ENCODE measurements around the gene TMEM131L.
"Not testable (repeated sequence)": the region's sequence is repeated elsewhere in the genome, so short reads cannot be mapped to it uniquely, and the experiment has no call there.

The TMEM131L gene

DNA sequence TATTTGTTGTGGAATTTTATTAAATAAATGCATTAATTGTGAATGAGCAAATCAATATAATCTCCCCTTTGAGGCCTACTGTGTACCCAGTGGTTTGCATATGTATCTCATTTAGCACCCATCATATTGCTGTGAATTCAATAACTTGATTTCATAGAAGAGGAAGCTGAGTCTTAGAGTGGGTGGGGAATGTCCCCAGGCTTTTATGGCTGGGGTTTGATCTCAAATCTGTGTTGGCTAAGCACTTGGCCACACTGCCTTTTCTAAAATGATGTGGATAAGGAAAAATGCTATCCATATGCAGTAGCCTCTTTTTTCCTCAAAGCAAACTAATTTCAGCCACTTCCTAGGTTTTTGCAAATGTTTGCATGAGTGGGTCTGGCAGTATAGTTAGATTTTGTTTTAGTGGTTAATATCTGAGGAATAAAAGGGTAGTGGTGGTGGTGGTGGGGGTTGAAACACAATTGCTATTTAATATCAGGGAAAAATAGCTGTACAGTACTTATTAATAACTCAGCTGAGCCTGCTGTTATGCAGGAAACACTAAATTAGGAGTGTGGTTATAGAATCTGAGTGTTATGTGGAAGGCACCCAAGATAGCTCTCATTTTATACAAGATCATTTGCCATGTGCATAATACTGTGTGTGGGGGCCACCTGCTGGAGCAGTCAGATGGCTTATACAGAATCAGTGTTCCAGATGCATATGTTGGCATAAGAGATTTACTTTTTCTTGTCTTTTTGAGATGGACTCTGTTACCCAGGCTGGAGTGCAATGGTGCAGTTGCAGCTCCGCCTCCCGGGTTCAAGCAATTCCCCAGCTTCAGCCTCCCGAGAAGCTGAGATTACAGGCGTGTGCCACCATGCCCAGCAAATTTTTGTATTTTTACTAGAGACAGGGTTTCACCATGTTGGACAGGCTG is 108.0 kb downstream of the TMEM131L start:
- DNase-seq (ENCODE audit: low read depth), result peak; percentile 24

GRCh38 chr4:153576443-153576774 is 110.2 kb downstream of the TMEM131L start:
- DNase-seq (ENCODE audit: low read depth), result no peak

DNA sequence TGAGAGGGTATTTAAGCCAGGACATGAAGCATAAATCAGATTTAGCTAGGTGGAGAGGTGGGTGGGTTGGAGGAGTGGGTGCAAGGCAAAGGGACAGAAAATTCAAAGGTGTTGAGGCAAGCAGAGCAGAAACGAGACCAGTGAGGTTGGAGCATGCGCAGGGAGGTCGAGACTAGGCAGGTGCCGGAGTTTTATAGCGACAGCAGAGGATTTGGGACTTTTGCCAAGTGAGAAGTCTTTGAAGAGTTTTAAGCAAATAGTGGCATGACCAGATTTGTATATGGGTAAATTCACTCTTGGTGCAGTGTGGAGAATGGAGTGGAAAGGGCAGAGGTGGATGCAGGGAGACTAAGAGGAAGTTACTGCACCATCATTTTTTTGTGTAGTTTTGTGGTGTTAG is 110.9 kb downstream of the TMEM131L start:
- no peak for DNase-seq (ENCODE audit: low read depth)

DNA sequence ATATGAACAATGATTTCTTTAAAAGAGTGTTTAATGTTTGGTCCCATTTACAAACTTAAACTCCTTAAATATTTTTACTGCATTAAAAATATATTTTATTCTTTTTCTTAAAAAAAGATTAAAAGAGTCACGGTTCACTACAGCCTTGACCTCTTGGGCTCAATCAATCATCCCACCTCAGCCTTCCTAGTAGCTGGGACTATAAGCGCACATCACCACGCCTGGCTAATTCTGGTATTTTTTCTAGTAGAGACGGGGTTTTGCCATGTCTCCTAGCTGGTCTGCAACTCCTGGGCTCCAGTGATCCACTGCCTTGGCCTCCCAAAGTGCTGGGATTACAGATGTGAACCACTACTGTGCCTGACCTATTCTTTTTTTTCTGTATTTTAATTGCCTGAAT is 113.2 kb downstream of the TMEM131L start:
- no peak for DNase-seq (ENCODE audit: low read depth)

GRCh38 chr4:153579872-153580271 is 113.7 kb downstream of the TMEM131L start:
- DNase-seq (ENCODE audit: low read depth), result no peak

- DNase-seq (ENCODE audit: low read depth), result no peak
Observed at GRCh38 chr4:153582954-153583702, 117.0 kb downstream of the TMEM131L start.

DNA sequence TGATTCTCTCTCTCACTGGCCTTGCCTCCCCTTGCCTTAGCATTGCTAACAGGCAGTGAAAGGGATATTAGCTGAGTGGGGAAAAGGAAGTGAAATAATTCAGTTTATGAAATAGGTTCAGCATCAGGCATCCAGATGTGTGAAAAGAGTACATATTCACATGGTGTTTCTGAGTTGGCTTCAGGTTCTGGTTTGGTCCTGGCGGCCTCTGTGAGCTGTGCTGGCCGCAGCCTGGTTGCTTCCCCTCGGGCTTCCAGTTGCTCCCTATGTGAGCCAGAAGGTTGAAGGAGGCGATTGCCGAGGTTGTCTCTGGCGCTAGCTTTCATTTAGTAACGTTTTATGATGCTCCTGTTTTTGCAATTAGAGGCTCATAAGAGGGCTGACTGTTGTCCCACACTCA is 118.9 kb downstream of the TMEM131L start:
- DNase-seq (ENCODE audit: low read depth), result no peak

DNA sequence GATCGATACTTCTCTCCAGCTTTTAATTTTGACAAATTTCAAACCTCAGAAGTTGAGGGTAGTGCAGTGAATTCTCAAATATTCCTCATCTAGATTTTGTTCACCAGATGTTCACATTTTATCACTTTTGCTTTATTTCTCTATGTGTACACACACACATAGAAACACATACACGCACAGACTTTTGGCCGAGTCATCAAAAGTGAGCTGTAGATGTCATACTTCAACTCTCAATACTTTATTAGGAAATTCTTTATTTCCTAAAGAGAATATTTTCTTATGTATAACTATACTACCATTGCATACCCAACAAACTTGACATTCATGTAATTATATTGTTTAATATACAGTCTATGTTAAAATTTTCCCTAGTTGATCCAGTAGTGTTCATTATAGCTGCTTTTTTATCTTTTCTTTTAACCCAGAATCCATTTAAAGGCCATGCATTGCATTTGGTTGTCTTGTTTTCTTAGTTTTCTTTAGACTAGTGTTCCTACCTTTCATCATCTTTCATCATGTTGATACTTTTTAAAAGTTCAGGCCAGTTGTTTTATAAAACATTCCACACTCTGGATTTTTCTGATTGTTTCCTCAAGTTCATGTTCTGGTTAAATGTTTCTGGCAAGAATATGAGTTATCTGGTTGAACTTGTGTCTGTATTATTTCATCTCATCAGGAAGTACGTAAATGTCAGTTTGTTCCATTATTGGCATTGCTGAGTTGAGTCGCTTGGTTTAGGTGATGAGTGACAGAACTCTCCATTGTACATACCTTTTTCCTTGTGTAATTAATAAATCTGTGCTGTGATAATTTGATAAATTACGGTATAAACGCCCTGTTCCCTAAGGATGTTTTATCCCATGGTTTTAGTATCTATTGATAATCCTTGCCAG is 123.8 kb downstream of the TMEM131L start:
- no peak for DNase-seq (ENCODE audit: low read depth)

GRCh38 chr4:153591441-153591840 is 125.3 kb downstream of the TMEM131L start:
- DNase-seq (ENCODE audit: low read depth), result no peak

DNA sequence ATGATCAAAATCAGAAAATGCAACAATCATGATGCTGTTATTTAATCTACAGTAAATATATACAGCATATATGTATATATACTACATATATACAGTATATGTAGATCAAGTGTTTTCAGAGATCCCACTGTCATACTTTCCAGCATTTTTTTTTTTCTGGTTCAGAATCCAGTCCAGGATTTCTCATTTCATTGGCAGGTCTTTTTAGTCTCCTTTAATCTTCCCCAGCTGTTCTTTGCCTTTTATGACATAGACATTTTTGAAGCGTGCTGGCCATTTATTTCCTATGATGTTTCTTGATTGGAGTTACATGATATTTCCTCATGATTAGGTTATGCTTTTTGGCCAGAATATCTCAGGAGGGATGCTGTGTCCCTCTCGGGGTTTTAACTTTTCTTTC is 125.9 kb downstream of the TMEM131L start:
- no peak for DNase-seq (ENCODE audit: low read depth)

- DNase-seq (ENCODE audit: low read depth), result no peak
Observed at GRCh38 chr4:153593161-153593560, 127.0 kb downstream of the TMEM131L start.

GRCh38 chr4:153594210-153594609 is 128.1 kb downstream of the TMEM131L start:
- no peak for DNase-seq (ENCODE audit: low read depth)

DNA sequence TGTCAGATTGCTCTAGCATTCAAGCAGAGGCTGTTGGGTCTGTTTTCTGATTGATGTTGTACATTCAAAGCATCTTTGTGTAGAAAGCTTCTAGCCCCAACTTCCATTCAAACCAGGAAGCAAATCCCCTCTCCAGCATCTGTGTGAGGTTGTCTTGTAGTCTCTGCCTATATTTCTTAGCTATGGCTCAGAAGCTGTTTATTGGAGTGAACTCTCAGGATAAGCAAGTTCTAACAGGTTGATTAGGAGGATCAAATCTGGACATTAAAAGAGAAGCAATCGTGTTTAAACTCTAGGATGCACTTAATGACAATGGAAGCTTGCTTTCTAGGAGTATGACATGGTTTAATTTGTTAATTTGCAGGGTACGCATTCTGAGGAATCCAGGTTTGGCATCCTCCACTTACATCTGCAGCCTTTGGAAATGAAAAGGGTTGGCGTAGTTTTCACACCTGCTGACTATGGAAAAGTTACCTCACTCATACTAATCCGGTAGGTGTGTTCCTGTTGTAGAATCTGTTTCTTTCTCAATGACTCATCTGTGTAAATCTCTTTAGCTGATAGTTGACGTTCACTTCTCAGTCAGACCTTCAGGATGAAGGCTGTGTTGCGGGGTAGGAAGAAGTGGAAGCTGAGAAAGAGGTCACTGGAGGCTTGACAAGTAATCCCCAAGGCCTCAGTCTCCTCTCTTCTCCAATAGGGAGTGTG is 129.9 kb downstream of the TMEM131L start:
- no peak for DNase-seq (ENCODE audit: low read depth)

DNA sequence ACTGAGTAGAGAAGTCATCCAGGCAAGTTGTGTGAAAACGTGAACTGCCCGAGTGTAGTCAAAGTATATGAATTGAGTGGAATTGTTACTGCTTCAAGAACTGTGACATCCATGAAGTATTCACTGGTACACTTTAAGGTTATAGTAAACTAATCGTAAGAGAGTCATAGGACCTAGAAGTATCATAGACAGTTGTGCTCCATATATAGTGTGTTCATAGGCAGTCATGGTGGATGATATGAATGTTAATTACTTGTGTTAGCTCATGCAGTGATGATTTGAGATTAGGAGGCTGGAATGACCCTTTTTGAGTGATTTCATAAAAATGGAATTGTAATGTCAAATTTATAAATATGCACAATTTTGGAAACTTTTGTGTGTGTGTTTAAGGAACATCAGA is 136.6 kb downstream of the TMEM131L start:
- no peak for DNase-seq (ENCODE audit: low read depth)

GRCh38 chr4:153603258-153603657 is 137.1 kb downstream of the TMEM131L start:
- DNase-seq (ENCODE audit: low read depth), result no peak

DNA sequence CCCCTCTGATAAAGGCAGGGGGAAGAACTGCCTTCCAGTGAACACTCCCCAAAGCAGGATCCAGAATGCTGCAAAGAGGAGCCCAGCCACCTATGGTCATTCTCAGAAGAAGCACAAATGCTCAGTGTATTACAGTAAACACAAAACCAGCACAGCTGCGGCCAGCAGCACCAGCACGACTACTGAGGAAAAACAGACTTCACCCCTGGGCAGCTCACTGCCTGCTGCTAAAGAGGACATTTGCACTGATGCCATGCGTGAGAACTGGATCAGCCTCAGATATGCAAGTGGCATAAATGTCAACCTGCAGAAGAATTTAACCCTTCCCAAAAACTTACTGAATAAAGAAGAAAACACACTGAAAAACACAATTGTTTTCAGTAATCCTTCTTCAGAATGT is 137.7 kb downstream of the TMEM131L start:
- DNase-seq (ENCODE audit: low read depth), result no peak

GRCh38 chr4:153609070-153609469 is 142.9 kb downstream of the TMEM131L start:
- DNase-seq (ENCODE audit: low read depth), result not testable (repeated sequence)

- no peak for DNase-seq (ENCODE audit: low read depth)
Observed at GRCh38 chr4:153610623-153611376, 144.6 kb downstream of the TMEM131L start.

GRCh38 chr4:153611679-153612078 is 145.5 kb downstream of the TMEM131L start:
- DNase-seq (ENCODE audit: low read depth), result no peak

- no peak for DNase-seq (ENCODE audit: low read depth)
Observed at GRCh38 chr4:153612878-153613277, 146.7 kb downstream of the TMEM131L start.

GRCh38 chr4:153616006-153616555 is 149.9 kb downstream of the TMEM131L start:
- no peak for DNase-seq (ENCODE audit: low read depth)

All from stimulated activated CD8-positive, alpha-beta memory T cell treated with anti-CD3 and anti-CD28 coated beads, Interleukin-12 subunit alpha, Interleukin-12 subunit beta, amount 100 ng/mL, for 4 hours (primary cell).